GM18505 (cell line): ENCODE results near the gene TIAM2.
A peak's percentile ranks its signal among the peaks of the same experiment; 100 is the strongest.
"Not testable (repeated sequence)": the region's sequence is repeated elsewhere in the genome, so short reads cannot be mapped to it uniquely, and the experiment has no call there.

Experiments used
- ATAC-seq: cut with Tn5 transposase; IDR thresholded peaks from one replicate; pipeline ENCODE4 v1.9.1; 2021; ENCODE audit not compliant: unreplicated experiment
- POLR2A ChIP-seq: IDR thresholded peaks from 4 replicates; pipeline ENCODE4 v1.6.1; 2011; ENCODE audit warnings: borderline replicate concordance; ENCODE audit not compliant: insufficient read depth, insufficient read length; ENCODE audit errors: extremely low read depth

The TIAM2 gene

DNA sequence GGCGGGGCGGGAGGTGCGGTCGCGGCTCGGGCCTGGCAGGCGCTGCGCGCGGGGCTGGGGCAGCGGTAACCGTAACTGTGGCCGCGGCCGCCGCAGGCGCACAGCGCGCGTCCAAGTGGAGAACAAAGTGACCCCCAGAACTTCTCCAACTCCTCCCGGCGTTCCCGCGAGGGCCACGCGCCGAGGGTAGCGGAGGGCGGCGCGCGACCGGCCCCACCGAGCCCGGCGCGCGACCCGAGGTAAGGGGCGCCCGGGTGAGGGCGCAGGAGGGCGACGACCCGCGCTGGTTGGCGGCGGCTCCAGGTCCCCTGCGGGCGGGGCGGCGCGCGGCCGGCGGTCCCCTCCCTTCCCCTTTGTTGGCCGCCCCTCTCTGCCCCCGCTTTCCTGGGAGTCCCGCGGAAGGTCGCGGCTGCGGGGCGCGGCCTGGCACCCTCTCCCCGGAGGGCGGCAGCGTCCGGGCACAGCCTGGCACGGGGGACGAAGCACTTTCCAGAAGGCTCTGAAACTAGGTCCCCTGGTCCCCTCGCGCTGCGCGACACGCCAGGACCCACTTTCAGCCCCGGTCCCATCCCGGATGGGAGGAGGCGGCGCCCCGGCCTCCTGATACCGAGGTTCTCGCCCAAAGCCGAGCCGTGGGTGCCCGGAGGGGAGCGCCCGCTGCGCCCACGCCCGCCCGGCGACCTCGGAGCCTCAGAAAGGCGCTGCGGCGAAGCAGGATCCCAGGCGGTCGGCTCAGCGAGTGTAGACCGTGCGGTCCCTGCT lies at the start of gene TIAM2:
Gene TIAM2 (plus strand): TSS at position 62 of the 762 bp plus-strand sequence. CDS start 133,909 bp downstream, outside the sequence.
- ATAC-seq = no peak
- no peak for TF ChIP-seq POLR2A

DNA sequence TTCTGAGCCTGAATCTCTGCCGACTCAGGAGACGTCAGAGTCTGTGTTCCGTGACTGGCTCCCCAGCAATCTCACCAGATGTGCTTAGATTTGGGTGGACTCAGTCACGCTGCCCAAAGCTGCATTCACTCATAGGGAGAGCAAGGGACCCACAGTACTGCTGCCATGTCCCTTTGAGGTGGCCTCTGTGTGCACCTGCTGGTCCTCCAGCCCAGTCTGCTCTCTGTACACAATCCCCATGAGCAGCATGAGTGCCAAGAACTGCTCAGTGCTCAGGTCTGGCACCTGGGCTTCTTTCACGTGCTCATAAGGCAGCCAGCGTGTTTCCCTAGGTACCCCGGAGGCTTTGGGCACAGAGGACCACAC lies 44.2 kb upstream of the TIAM2 start:
- ATAC-seq = no peak

DNA sequence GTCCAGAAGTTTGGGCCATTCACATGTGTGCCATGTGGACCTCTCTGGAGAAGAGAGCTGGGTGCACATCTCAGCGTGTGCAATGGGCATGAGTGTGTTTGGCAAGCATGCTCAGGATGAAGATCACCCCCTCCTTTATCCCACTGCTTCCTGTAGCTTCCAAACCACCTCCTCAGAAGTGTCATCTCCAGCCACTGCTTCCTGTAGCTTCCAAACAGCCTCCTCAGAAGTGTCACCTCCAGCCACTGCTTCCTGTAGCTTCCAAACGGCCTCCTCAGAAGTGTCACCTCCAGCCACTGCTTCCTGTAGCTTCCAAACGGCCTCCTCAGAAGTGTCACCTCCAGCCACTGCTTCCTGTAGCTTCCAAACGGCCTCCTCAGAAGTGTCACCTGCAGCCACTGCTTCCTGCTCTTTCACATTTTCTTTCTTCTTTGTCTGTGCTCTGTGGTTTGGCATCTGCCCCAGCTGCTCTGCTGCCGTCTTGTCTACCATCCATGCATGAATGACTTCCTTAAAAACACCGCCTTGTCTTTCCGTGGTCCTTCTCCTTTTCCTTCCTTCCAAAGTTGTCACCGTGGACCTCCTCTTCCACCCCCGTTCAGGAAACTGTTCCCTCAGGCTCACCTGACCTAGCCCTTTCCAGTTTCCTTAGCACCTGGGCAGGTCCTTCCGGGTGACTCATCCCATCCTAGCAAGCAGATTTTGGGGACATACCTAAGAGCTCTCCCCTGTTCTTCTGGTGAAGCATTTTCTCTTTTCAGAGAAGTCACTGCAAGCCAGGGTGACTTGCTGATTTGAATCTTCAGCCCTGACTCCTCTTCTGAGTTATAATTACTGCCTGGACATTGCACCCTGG lies 43.5 kb upstream of the TIAM2 start:
- no peak for TF ChIP-seq POLR2A
- peak; percentile 90 for ATAC-seq

More for the DNA sequence above, 44.2 kb upstream of the TIAM2 start:
- no peak for TF ChIP-seq POLR2A

DNA sequence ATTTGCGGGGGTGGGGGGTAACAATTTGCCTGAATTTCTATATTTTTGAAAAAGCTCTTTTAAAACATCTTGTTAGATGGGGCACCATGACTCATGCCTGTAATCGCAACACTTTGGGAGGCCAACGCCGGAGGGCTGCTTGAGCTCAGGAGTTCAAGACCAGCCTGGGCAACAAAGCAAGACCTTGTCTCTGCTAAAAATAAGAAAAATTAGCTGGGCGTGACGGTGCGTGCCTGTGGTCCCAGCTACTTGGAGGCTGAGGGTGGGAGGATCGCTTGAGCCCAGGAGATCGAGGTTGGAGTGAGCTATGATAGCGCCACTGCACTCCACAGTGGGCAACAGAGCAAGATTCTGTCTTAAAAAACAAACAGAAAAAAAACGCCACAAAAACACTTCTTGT lies 41.5 kb upstream of the TIAM2 start:
- ATAC-seq = no peak
- TF ChIP-seq POLR2A = no peak

DNA sequence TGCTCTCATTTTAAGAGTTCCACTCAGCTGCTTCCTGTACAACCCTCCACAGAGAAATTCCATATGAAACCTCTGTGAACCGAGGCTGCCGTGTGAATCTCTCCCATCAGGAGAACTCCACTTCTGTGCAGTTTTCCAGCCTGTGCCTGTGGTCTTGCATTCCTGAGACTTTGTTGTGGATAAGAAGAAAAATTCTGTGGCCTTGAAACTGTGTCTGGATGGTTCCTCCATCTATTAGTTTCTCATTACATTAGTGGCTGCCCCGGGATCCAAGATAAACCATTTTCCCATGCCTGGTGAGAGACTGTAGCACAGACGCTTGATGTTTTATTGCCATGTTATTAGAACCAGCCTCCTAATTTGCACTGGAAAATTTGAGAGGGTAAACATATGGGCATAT lies 40.8 kb upstream of the TIAM2 start:
- no peak for ATAC-seq
- no peak for TF ChIP-seq POLR2A

DNA sequence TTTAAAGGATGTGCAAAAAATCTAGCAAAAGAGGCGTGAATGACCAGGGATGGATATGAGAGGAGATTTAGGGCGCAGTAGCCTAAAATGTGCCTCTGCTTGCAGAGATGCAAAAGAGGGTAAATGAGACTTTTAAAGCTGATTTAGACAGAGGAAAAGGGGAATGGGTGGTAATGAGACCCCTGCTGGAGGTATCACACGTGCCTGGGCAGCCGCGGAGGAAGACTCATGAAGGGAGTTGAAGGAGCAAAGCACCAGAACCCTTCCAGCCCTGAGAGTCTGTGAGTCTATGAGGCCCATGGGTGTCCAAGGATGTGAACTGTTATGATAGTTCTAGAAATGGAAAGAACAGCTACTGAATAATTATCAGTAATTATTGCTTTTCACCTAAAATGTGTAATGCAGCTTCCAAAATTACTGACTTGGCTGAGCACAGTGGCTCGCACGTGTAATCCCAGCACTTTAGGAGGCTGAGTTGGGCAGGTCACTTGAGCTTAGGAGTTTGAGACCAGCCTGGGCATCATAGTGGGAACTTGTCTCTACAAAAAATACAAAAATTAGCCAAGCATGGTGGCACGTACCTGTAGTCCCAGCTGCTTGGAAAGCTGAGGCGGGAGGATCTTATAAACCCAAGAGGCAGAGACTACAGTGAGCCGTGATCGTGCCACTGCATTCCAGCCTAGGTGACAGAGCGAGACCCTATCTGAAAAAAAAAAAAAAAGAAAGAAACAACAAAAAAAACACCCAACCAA lies 38.2 kb upstream of the TIAM2 start:
- no peak for ATAC-seq
- no peak for TF ChIP-seq POLR2A

DNA sequence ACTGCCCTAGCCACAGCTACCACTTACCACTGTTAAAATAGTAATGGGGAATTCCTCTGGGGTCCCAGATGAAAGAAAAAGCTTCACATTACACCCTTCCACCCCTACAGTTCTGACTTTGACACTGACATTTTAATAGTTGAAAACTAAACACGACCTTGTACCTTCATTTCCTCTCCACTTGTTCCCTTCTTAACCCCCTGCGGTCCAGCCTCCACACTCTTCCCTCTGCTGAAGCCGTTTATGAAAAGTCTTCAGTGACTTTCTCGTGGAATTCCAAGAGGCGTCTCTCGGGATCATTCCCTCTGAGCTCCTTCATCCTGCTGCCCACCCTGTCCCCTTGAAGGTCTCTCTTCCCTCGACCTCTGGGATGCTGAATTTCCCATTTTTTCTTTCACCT lies 36.6 kb upstream of the TIAM2 start:
- ATAC-seq = no peak
- TF ChIP-seq POLR2A = no peak

DNA sequence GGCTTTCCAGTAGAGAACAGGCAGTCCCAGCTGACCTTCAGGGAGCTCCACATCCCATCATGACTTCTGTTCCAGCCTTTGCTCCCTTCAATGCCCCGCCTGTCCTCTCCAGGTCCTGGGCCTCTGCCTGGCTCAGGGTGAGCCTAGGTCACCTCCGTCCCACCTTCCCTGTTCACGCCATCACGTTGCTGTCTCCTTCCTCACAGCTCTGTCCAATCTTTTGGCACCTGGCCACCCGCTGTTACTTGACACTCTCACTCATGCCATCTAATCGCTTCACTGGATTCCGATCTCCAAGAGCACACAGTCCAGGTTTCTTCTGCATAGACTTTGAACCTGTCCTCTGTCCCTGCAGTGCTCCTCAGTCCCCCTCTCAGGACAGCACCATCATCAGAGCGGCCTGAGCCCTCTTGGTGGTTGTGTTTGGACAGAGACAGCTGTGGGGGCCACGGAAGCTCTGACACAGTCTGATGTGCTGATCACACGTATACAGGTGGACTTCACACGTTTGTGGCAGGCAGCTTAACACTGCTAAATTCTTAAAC lies 34.7 kb upstream of the TIAM2 start:
- TF ChIP-seq POLR2A = no peak
- no peak for ATAC-seq

DNA sequence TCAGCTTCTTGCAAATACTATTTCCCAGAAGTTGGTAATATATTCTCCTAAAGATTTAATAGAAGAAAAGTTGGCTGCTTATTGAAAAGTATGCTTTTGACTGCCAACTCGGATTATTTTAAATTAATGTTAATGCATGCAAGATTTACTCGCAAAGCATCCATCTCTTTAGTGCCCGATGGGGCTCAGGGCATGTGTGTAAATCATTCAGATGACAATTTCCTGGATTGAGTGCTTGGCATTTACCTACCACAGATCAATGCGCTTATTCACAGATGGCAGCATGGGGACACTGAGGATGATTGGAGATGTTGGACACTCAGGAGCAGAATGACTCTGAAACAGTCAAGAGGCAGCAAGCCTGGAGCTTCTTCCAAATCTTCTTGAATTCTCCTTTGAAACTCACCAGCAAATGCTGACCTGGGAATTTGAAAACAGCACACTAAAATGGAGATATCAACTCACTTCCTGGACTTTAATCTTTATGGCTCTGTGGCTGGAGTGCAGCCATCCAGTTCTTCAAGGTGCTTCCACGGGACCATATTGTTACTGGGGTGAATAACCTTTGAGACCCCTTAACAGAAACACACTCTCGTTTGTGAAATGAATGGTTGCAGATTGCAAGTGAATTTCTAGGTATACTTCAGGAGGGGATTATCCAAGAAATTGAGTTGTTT lies 34.1 kb upstream of the TIAM2 start:
- no peak for TF ChIP-seq POLR2A
- no peak for ATAC-seq

DNA sequence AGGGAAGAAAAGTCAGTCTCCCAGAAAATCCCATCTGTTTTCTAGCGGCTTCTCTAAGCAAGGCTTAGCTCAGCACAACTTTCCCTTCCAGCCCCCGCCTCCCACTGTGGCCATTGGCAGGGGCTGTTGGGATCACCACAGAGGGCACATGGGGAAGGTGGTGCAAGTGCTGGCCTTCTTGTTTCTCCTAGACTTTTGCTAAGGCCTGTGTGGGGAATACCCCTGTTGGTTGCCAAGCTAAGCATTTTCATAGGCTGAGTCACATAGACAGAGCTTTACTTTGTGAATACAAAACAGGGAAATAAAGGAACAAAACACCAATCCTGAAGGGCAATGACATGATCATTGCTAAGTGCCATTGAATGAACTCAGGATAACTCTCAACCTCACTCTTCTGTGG lies 32.4 kb upstream of the TIAM2 start:
- ATAC-seq = no peak
- no peak for TF ChIP-seq POLR2A

DNA sequence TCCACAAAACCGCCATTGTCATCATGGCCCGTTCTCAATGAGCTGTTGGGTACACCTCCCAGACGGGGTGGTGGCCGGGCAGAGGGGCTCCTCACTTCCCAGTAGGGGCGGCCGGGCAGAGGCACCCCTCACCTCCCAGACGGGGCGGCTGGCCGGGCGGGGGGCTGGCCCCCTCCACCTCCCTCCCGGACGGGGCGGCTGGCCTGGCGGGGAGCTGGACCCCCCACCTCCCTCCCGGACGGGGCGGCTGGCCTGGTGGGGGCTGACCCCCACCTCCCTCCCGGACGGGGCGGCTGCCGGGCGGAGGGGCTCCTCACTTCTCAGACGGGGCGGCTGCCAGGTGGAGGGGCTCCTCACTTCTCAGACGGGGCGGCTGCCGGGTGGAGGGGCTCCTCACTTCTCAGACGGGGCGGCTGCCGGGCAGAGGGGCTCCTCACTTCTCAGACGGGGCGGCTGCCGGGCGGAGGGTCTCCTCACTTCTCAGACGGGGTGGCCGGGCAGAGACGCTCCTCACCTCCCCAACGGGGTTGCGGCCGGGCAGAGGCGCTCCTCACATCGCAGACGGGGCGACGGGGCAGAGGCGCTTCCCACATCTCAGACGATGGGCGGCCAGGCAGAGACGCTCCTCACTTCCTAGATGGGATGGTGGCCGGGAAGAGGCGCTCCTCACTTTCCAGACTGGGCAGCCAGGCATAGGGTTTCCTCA lies 28.9 kb upstream of the TIAM2 start:
- not testable (repeated sequence) for ATAC-seq

DNA sequence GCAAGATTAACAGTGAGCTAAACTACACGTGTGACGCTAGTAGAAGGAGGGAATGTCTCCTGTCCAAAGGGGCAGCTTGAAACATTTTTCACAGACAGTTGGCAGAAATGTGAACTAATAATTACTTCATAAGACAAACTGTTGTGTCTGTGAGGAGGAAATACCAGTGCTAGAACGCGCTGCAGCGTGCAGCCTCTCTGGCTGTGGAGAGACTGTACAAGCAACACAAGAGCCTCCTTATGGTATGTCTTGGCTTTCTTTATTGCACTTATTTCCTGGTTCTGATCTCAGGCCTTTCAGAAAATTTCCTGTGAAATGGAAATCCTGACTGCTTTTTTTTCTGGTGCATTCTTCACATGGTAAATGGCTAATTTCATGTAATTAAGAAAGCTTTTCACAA lies 25.3 kb upstream of the TIAM2 start:
- TF ChIP-seq POLR2A = no peak
- no peak for ATAC-seq
